Endometrium (tissue), 2 donors: ENCODE data around the gene PCBP3.
A peak's percentile ranks its signal among the peaks of the same experiment; 100 is the strongest.
"Not testable (repeated sequence)": the region's sequence is repeated elsewhere in the genome, so short reads cannot be mapped to it uniquely, and the experiment has no call there.

Source experiments
- FAIRE-seq: peaks from 2 replicates; lab custom pipeline; 2012; peaks lifted over from hg19 to GRCh38; lab: Jason Lieb, UNC
- donor health status: control.
- donor health status: control.

PCBP3 gene

DNA sequence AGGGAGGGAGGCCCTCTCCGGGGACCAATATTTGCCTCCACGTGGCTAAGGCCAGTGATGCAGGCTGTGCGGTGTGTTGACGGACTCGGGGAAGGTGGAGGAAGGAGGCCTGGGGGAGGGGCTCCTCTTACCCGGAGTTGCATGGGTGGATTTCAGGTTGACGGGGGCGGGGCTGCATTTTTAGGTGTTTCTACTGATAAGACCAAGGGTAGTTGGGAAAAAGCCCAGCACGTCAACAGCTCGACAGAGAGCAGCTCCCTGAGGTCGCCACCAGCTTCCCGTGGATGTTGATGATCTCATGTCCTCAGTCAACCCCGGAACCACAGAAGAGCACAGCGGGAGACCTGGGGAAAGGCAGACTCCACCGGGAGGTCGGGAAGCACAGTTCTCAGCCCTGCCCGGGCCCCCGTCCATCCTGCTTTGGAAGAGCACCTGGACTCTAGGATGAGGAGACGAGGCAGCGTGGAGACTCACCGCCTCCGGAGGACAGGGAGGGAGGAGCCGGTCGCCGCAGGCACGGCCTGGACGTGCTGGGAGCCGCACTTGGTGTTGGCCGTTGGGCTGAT, 305.1 kb downstream of the PCBP3 start:
- FAIRE-seq, result no peak

DNA sequence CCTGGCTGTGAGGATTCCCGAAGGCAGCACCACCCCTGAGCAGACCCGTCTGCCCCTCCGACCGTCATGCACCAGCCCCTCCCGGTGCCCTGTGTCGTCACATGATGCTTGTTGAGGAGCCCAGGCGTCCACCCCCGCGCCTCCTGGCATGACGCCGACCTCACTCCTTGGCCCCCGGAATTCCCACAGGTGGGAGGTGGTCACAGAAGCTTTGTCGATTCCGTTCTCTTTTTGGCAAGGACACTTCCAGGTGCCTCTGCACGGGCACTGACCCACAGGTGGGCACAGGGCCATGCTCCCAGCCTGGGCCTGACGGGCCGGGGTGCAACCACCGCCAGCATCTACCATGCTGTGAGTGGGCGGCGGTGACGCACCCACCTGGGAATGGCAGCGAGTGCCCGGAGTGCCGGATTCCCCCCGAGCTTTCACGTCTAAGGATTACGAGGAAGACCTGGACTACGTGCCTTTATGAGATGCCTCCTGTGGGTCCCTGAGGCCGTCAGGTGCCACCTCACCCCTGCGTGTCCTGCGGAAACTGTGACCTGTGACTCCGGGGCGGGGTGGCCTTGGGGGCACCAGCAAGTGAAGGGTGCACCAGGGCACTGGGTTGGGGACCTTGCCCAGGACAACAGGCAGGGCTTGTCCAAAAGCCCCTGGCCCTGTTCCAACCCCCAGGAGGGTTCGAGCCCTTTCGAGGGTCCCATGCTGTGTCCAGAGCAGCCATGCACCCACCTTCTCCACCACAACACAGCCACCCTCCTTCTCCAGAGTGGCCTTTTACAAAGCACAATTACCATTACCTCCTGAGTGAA, 306.6 kb downstream of the PCBP3 start:
- no peak for FAIRE-seq

DNA sequence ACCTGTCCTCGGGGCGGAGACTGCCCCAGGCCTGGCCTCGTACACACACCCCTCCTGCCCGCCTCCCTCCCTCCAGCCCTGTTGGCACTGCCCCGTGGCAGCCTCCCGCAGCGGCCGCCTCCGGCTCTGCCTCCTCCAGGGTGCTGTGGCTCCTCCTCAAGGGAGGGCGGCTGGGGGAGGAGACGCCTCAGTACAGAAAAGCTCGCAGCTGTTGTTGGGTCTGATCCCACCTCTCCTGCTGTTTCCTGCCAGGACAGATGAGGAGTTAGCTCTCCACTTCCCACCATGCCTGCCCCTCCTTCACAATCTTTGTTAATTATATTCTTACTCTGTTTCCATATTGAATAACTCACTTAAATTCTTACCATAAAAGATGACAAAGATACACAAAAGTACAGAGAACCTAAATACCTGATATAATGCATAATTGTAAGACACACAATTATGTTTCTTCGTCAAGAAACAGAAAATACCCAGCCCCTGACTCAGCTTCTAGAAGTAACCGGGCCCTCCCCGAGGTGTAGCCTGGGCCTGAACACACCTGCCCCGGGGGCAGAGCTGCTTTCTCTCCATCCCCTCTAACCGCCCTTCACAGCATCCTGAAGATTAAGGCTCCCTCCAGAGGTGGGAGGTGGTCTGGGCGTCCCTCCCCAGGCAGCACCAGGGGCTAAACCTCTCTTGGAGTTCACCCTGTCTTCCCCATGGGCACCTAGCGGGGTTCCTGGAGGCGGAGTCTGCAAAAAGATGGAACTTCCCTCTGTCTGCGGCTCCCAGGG, 307.4 kb downstream of the PCBP3 start:
- peak; percentile 76 for FAIRE-seq

GRCh38 chr21:45951676-45952075, 308.2 kb downstream of the PCBP3 start:
- no peak for FAIRE-seq

GRCh38 chr21:45952527-45952926, 309.0 kb downstream of the PCBP3 start:
- FAIRE-seq, result not testable (repeated sequence)

DNA sequence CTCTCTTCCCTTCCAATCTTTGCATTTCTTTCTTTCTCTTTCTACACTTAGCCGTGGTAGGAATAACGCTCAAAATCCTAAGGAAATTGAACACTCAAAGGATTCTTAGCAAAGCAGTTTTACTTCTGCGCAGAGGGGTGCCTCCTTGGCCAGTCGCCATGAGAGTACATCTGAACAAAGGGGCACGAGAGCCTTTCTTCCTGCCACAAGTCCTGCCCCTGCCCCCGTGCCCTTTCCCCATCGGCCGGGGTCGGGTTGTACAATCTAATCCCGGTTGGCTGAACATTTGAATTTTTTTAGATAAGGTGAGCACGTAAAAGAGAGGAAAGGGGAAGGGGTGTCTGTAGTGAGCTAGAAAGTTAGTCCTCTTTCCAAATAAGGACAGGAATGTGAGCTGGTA, 309.4 kb downstream of the PCBP3 start:
- FAIRE-seq, result no peak

- FAIRE-seq, result no peak
Measured at GRCh38 chr21:45954261-45954660, 310.7 kb downstream of the PCBP3 start.

DNA sequence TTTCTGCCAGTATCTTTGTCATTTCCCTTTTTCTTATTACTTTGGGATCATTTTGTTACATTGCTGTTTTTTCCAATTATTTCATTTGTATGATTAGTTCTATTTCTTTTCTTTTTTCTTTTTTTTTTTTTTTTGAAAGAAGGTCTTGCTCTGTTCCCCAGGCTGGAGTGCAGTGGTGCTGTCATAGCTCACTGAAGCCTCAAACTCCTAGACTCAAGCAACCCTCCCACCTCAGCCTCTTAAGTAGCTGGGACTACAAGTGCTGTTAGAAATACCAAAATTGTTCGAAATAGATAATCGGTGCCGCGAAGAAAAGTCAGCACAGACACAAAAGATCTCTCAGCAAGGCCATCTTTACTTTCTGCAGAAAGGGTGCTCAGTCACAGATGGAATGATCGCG, 311.4 kb downstream of the PCBP3 start:
- peak; percentile 53 for FAIRE-seq

DNA sequence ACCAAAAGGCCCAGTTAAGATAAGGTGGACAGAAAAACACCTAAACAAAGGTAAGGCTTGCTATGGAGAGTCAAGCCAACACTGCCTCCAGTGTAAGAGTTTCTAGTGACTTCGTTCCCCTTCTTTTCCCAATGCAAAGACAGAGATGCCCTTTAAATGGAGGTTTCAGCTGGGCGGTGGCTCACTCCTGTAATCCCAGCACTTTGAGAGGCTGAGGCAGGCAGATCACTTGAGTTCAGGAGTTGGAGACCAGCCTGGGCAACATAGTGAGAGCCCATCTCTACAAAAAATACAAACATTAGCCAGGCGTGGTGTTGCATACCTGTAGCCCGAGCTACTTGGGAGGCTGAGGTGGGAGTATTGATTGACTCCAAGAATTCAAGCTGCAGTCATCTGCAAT, 314.0 kb downstream of the PCBP3 start:
- FAIRE-seq, result no peak

- no peak for FAIRE-seq
Measured at GRCh38 chr21:45957981-45958600, 314.6 kb downstream of the PCBP3 start.

- FAIRE-seq, result no peak
Measured at GRCh38 chr21:45959182-45959581, 315.7 kb downstream of the PCBP3 start.

DNA sequence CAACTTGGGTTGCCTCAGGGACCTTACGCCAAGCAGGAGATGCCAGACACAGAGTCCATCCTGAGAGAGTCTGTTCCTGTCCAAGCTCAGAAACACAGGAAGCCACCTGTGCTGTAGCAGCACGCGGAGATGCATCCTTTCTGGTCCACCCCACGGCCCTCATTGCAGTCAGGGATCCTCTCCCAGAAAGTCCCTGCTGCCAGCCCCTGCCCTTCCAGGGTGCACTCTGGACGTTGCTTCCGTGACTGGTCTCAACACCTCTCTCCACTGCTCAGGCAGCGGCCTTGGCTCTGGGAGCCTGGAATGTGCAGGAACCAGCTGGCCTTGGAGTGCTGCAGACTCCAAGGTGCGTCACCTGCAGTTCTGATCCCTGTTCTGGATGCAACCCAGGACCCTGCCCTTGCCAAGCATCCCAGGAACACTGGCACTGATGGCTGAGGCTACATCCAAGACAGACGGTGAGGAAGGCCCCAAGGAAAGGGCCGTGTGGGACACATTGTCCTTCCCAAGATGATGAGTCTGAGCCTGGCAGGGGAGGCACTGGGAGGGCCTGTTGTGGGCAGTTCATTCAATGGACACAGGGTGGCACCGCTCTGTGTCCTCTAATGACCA, 316.4 kb downstream of the PCBP3 start:
- FAIRE-seq, result no peak

DNA sequence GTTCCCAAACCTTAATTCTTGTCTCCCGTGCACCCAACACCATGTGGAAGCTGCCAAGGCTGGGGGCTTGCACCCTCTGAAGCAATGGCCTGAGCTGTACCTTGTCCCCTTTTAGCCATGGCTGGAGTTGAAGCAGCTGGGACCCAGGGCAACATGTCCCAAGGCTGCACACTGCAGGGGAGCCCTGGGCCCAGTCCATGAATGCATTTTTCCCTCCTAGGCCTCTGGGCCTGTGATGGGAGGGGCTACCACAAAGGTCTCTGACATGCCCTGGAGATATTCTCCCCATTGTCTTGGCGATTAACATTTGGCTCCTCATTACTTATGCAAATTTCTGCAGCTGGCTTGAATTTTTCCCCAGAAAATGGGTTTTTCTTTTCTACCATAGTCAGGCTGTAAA, 317.9 kb downstream of the PCBP3 start:
- FAIRE-seq, result not testable (repeated sequence)

DNA sequence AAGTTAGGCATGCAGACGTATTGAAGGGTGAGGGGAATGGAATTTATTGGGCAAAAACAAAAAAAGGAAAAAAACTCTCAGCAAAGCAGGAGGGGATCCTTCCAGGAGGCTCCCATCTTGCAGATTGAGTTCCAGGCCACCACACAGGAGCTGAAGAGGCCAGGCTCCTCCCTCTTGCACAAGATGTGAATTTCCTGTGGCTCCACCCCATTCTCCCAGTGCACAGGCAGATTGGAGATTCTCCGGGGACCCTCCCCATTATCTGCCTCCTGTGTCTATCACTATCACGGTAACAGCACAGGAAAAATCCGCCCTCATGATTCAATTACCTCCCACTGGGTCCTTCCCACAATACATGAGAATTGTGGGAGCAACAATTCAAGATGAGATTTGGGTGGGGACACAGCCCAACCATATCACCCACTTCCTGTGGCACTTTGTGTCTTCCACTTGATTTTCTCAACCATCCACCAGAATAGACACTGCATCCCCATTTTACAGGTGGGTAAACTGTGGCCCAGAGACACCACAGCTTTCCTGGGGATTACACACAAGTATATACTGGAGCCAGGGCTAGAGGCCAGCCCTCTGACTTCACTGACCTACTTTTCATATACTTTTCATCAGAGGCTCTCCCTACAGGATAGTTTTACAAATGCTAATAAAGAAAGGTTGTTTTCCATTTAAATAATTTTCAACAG, 319.2 kb downstream of the PCBP3 start:
- no peak for FAIRE-seq

- FAIRE-seq, result no peak
Measured at GRCh38 chr21:45963232-45963570, 319.7 kb downstream of the PCBP3 start.

- FAIRE-seq, result no peak
Measured at GRCh38 chr21:45964649-45965048, 321.1 kb downstream of the PCBP3 start.

DNA sequence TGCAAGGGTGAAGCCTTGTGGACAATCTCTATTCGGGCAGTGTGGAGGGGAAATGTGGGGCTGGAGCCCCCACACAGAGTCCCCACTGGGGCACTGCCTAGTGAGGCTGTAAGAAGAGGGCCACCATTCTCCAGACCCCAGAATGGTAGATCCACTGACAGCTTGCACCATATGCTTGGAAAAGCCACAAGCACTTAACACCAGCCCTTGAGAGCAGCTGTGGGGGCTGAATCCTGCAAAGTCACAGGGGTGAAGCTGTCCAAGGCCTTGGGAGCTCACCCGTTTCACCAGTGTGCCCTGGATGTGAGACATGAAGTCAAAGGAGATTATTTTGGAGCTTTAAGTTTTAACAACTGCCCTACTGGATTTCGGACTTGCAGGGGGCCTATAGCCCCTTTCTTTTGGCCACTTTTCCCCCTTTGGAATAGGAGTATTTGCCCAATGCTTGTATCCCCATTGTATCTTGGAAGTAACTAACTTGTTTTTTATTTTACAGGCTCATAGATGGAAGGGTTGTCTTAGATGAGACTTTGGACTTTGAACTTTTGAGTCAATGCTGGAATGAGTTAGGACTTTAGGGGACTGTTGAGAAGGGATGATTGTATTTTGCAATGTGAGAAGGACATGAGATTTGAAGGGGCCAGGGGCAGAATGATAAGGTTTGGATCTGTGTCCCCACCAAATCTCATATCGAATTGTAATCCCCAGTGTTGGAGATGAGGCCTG, 321.7 kb downstream of the PCBP3 start:
- no peak for FAIRE-seq

DNA sequence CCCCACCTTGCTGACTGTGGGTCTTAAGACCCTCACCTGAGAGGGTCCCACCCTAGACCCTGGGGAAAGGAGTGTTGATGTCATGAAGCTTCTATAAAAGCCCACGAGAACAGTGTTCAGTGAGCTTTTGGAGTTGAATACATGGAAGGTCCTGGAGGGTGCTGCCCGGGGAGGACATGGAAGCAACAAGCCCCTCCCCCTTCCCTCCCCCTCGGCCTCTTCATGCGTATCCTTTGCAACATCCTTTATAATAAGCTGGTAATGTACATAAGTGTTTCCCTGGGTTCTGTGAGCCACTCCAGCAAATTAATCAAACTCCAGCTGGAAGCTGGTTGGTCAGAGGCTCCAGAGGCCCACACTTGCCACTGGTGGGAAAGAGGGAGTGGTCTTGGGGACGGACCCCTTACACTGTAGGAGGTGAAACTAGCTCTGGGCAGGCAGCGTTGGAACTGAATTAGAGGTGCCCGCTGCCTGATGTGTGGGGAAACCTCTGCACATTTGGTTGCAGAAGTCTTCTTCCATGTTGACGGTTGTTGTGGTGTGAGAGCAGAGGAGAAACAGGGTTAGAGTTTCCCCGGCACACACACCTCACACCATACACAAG, 323.4 kb downstream of the PCBP3 start:
- no peak for FAIRE-seq

- FAIRE-seq, result no peak
Measured at GRCh38 chr21:45969921-45970673, 326.6 kb downstream of the PCBP3 start.
